ENCODE measurements around the gene RHO. TPM values are rescaled to one million over a fixed set of nuclear protein-coding genes. Genes with fewer than 3 reads are reported as not detected.

RHO gene
- polyA plus RNA-seq, 4 donors = 0.06 to 0.19 (median 0.12) TPM; not detected in 1

GRCh38 chr3:129518581-129518980 is 9.9 kb upstream of the RHO start:
- DNase-seq (ENCODE audit: low read depth in 4 of 4, low spot score in 2 of 4) = no peak

GRCh38 chr3:129519449-129519848 is 9.0 kb upstream of the RHO start:
- DNase-seq (ENCODE audit: low read depth in 4 of 4, low spot score in 2 of 4) = no peak

- DNase-seq (ENCODE audit: low read depth in 4 of 4, low spot score in 2 of 4) = no peak
Observed at GRCh38 chr3:129519896-129520715, 8.3 kb upstream of the RHO start.

- DNase-seq (ENCODE audit: low read depth in 4 of 4, low spot score in 2 of 4) = no peak
Observed at GRCh38 chr3:129520960-129521359, 7.5 kb upstream of the RHO start.

- no peak for DNase-seq (ENCODE audit: low read depth in 4 of 4, low spot score in 2 of 4)
Observed at GRCh38 chr3:129521611-129522010, 6.8 kb upstream of the RHO start.

GRCh38 chr3:129522953-129523352 is 5.5 kb upstream of the RHO start:
- DNase-seq (ENCODE audit: low read depth in 4 of 4, low spot score in 2 of 4) = no peak

GRCh38 chr3:129524081-129524480 is 4.4 kb upstream of the RHO start:
- no peak for DNase-seq (ENCODE audit: low read depth in 4 of 4, low spot score in 2 of 4)

GRCh38 chr3:129525341-129525968 is 3.0 kb upstream of the RHO start:
- no peak for DNase-seq (ENCODE audit: low read depth in 4 of 4, low spot score in 2 of 4)

- DNase-seq (ENCODE audit: low read depth in 4 of 4, low spot score in 2 of 4) = no peak
Observed at GRCh38 chr3:129526121-129526900, 2.1 kb upstream of the RHO start.

GRCh38 chr3:129527262-129527661 is 1.2 kb upstream of the RHO start:
- DNase-seq (ENCODE audit: low read depth in 4 of 4, low spot score in 2 of 4) = no peak

GRCh38 chr3:129529436-129530210 is 1.2 kb downstream of the RHO start:
- DNase-seq (ENCODE audit: low read depth in 4 of 4, low spot score in 2 of 4) = no peak

GRCh38 chr3:129530251-129530791 is 1.9 kb downstream of the RHO start:
- DNase-seq (ENCODE audit: low read depth in 4 of 4, low spot score in 2 of 4) = peak in 1 of 4 donors; percentile 25

- DNase-seq (ENCODE audit: low read depth in 4 of 4, low spot score in 2 of 4) = no peak
Observed at GRCh38 chr3:129530821-129531220, 2.4 kb downstream of the RHO start.

- DNase-seq (ENCODE audit: low read depth in 4 of 4, low spot score in 2 of 4) = no peak
Observed at GRCh38 chr3:129531699-129532098, 3.3 kb downstream of the RHO start.

- no peak for DNase-seq (ENCODE audit: low read depth in 4 of 4, low spot score in 2 of 4)
Observed at GRCh38 chr3:129532261-129532660, 3.8 kb downstream of the RHO start.

- no peak for DNase-seq (ENCODE audit: low read depth in 4 of 4, low spot score in 2 of 4)
Observed at GRCh38 chr3:129533406-129533805, 5.0 kb downstream of the RHO start.

GRCh38 chr3:129534428-129535027 is 6.1 kb downstream of the RHO start:
- peak in 1 of 4 donors; percentile 48 for DNase-seq (ENCODE audit: low read depth in 4 of 4, low spot score in 2 of 4)

- no peak for DNase-seq (ENCODE audit: low read depth in 4 of 4, low spot score in 2 of 4)
Observed at GRCh38 chr3:129535075-129535474, 6.6 kb downstream of the RHO start.

- no peak for DNase-seq (ENCODE audit: low read depth in 4 of 4, low spot score in 2 of 4)
Observed at GRCh38 chr3:129536374-129536667, 7.9 kb downstream of the RHO start.

GRCh38 chr3:129536804-129537203 is 8.4 kb downstream of the RHO start:
- no peak for DNase-seq (ENCODE audit: low read depth in 4 of 4, low spot score in 2 of 4)
